Stimulated activated CD8-positive, alpha-beta memory T cell treated with anti-CD3 and anti-CD28 coated beads, Interleukin-15, amount 100 ng/mL, for 24 hours (primary cell): ENCODE results near the gene LAMA1.
"Not testable (repeated sequence)": the region's sequence is repeated elsewhere in the genome, so short reads cannot be mapped to it uniquely, and the experiment has no call there.

Experiments used
- DNase-seq: peaks from one replicate; pipeline ENCODE4 v3.0.0-alpha.2; 2020; ENCODE audit warnings: low read depth

Gene LAMA1

GRCh38 chr18:6947338-6948030 is 170.1 kb downstream of the LAMA1 start:
- no peak for DNase-seq

GRCh38 chr18:6943143-6943542 is 174.5 kb downstream of the LAMA1 start:
- DNase-seq = no peak

GRCh38 chr18:6942742-6943141 is 174.9 kb downstream of the LAMA1 start:
- no peak for DNase-seq

GRCh38 chr18:6941996-6942395 is 175.6 kb downstream of the LAMA1 start:
- DNase-seq = no peak

- DNase-seq = no peak
Observed at GRCh38 chr18:6940451-6940850, 177.1 kb downstream of the LAMA1 start.

GRCh38 chr18:6939972-6940371 is 177.6 kb downstream of the LAMA1 start:
- no peak for DNase-seq

- not testable (repeated sequence) for DNase-seq
Observed at GRCh38 chr18:6938403-6938802, 179.2 kb downstream of the LAMA1 start.

- DNase-seq = no peak
Observed at GRCh38 chr18:6938003-6938402, 179.6 kb downstream of the LAMA1 start.

GRCh38 chr18:6934859-6935258 is 182.7 kb downstream of the LAMA1 start:
- DNase-seq = no peak

GRCh38 chr18:6929370-6930102 is 188.1 kb downstream of the LAMA1 start:
- DNase-seq = no peak

- DNase-seq = no peak
Observed at GRCh38 chr18:6928359-6928758, 189.2 kb downstream of the LAMA1 start.

GRCh38 chr18:6927153-6927552 is 190.4 kb downstream of the LAMA1 start:
- DNase-seq = no peak

GRCh38 chr18:6923220-6923619 is 194.4 kb downstream of the LAMA1 start:
- DNase-seq = no peak

- no peak for DNase-seq
Observed at GRCh38 chr18:6921571-6921970, 196.0 kb downstream of the LAMA1 start.

GRCh38 chr18:6920099-6920955 is 197.3 kb downstream of the LAMA1 start:
- no peak for DNase-seq

- no peak for DNase-seq
Observed at GRCh38 chr18:6917072-6917471, 200.5 kb downstream of the LAMA1 start.

- DNase-seq = no peak
Observed at GRCh38 chr18:6901286-6901926, 216.2 kb downstream of the LAMA1 start.

GRCh38 chr18:6891788-6892187 is 225.8 kb downstream of the LAMA1 start:
- no peak for DNase-seq
